H9 (cell line): ENCODE data around the gene ARHGAP10. TPM values are rescaled to one million over a fixed set of nuclear protein-coding genes. Genes with fewer than 3 reads are reported as not detected.

Experiments used
- DNase-seq: peaks from one replicate; pipeline ENCODE4 v3.0.0-alpha.2; 2017
- H2AFZ ChIP-seq: one replicate; pipeline ENCODE4 v1.6.1; 2013; ENCODE audit warnings: mild to moderate bottlenecking, low read length, control low read depth, moderate library complexity
- H2AK5ac ChIP-seq: 2 replicates; pipeline ENCODE4 v1.6.1; 2013; ENCODE audit warnings: low read length, control low read depth, mixed read lengths; ENCODE audit not compliant: insufficient read length
- H2BK120ac ChIP-seq: one replicate; pipeline ENCODE4 v1.6.1; 2013; ENCODE audit warnings: low read depth, mild to moderate bottlenecking, low read length, control low read depth, inconsistent platforms; ENCODE audit not compliant: poor library complexity, severe bottlenecking
- H2BK12ac ChIP-seq: 2 replicates; pipeline ENCODE4 v1.6.1; 2013; ENCODE audit warnings: low read length, control low read depth, mixed read lengths, low read depth; ENCODE audit not compliant: insufficient read length
- H2BK15ac ChIP-seq: 2 replicates; pipeline ENCODE4 v1.6.1; 2013; ENCODE audit warnings: low read depth, low read length, control low read depth
- H2BK20ac ChIP-seq: one replicate; pipeline ENCODE4 v1.6.1; 2013; ENCODE audit warnings: low read depth, mild to moderate bottlenecking, low read length, control low read depth, inconsistent platforms; ENCODE audit not compliant: poor library complexity, severe bottlenecking
- H2BK5ac ChIP-seq: 2 replicates; pipeline ENCODE4 v1.6.1; 2013; ENCODE audit warnings: low read length, control low read depth, mixed read lengths; ENCODE audit not compliant: insufficient read length
- H3K14ac ChIP-seq: 2 replicates; pipeline ENCODE4 v1.6.1; 2013; ENCODE audit warnings: low read length, control low read depth; ENCODE audit not compliant: insufficient read depth
- H3K18ac ChIP-seq: 2 replicates; pipeline ENCODE4 v1.6.1; 2013; ENCODE audit warnings: low read depth, mild to moderate bottlenecking, mixed read lengths, low read length, control low read depth; ENCODE audit not compliant: insufficient read length
- H3K23ac ChIP-seq: 2 replicates; pipeline ENCODE4 v1.6.1; 2013; ENCODE audit warnings: low read length, control low read depth, mixed read lengths, low read depth; ENCODE audit not compliant: insufficient read length
- H3K23me2 ChIP-seq: 2 replicates; pipeline ENCODE4 v1.6.1; 2013; ENCODE audit warnings: low read depth, mild to moderate bottlenecking, mixed read lengths, low read length, control low read depth; ENCODE audit not compliant: insufficient read length, poor library complexity, severe bottlenecking
- H3K27ac ChIP-seq: 2 replicates; pipeline ENCODE4 v1.5.1; 2013; ENCODE audit warnings: low read length, control low read depth, mixed read lengths, low read depth; ENCODE audit not compliant: insufficient read length
- H3K27me3 ChIP-seq: 2 replicates; pipeline ENCODE4 v1.6.1; 2013; ENCODE audit warnings: low read length, control low read depth, inconsistent platforms; ENCODE audit not compliant: insufficient read depth
- H3K4ac ChIP-seq: 2 replicates; pipeline ENCODE4 v1.6.1; 2013; ENCODE audit warnings: low read depth, mild to moderate bottlenecking, control low read depth, inconsistent platforms, low read length, moderate library complexity
- H3K4me1 ChIP-seq: 2 replicates; pipeline ENCODE4 v1.6.1; 2013; ENCODE audit warnings: low read length, control low read depth, inconsistent platforms; ENCODE audit not compliant: insufficient read depth
- H3K4me2 ChIP-seq: 2 replicates; pipeline ENCODE4 v1.6.1; 2013; ENCODE audit warnings: low read length, control low read depth, mixed read lengths; ENCODE audit not compliant: insufficient read length, insufficient read depth
- H3K56ac ChIP-seq: 2 replicates; pipeline ENCODE4 v1.6.1; 2013; ENCODE audit warnings: low read depth, mild to moderate bottlenecking, mixed read lengths, low read length, control low read depth; ENCODE audit not compliant: insufficient read length
- H3K79me1 ChIP-seq: 2 replicates; pipeline ENCODE4 v1.6.1; 2013; ENCODE audit warnings: low read depth, mild to moderate bottlenecking, moderate library complexity, low read length, control low read depth, inconsistent platforms; ENCODE audit not compliant: insufficient read depth, poor library complexity, severe bottlenecking
- H3K79me2 ChIP-seq: 2 replicates; pipeline ENCODE4 v1.6.1; 2013; ENCODE audit warnings: low read length, control low read depth, inconsistent platforms; ENCODE audit not compliant: insufficient read depth
- H3K9ac ChIP-seq: 2 replicates; pipeline ENCODE4 v1.6.1; 2013; ENCODE audit warnings: low read length, control low read depth, mixed read lengths; ENCODE audit not compliant: insufficient read length; ENCODE audit errors: extremely low read depth
- H3K9me3 ChIP-seq: one replicate; pipeline ENCODE4 v1.6.1; 2013; ENCODE audit warnings: low read depth, low read length, inconsistent platforms; ENCODE audit not compliant: control insufficient read depth
- H3T11ph ChIP-seq: one replicate; pipeline ENCODE4 v1.6.1; 2013; ENCODE audit warnings: mild to moderate bottlenecking, low read length, control low read depth, inconsistent platforms
- H4K20me1 ChIP-seq: one replicate; pipeline ENCODE4 v1.6.1; 2013; ENCODE audit not compliant: control insufficient read depth, insufficient read length, insufficient read depth
- H4K5ac ChIP-seq: 2 replicates; pipeline ENCODE4 v1.6.1; 2013; ENCODE audit warnings: low read depth, mild to moderate bottlenecking, mixed read lengths, low read length, control low read depth; ENCODE audit not compliant: insufficient read length
- H4K8ac ChIP-seq: replicated peaks from 2 replicates; pipeline ENCODE4 v1.6.1; 2013; ENCODE audit warnings: low read length, control low read depth, mixed read lengths, low read depth; ENCODE audit not compliant: insufficient read length
- H4K91ac ChIP-seq: 2 replicates; pipeline ENCODE4 v1.6.1; 2013; ENCODE audit warnings: low read depth, mild to moderate bottlenecking, moderate library complexity, mixed read lengths, low read length, control low read depth; ENCODE audit not compliant: insufficient read length
- H3K27ac Mint-ChIP-seq, 3 experiments: 2 replicates in 2 of 3; 3 replicates in 1 of 3; pipeline ENCODE4 v1.8.0; 2020 to 2021; ENCODE audit warnings: mixed read lengths in 3 of 3, mild to moderate bottlenecking in 1 of 3, moderate library complexity in 1 of 3
- H3K27me3 Mint-ChIP-seq: 2 replicates; pipeline ENCODE4 v1.8.0; 2021; ENCODE audit warnings: low read depth, mild to moderate bottlenecking, moderate library complexity, mixed read lengths
- H3K36me3 Mint-ChIP-seq, 3 experiments: 2 replicates in 2 of 3; 3 replicates in 1 of 3; pipeline ENCODE4 v1.8.0; 2020 to 2021; ENCODE audit warnings: low read depth in 3 of 3, mixed read lengths in 3 of 3; ENCODE audit not compliant: insufficient read depth in 1 of 3
- H3K4me1 Mint-ChIP-seq, 2 experiments: 2 replicates each; pipeline ENCODE4 v1.8.0; 2020; ENCODE audit warnings: mixed read lengths in 2 of 2
- H3K4me3 Mint-ChIP-seq, 2 experiments: 2 replicates in 1 of 2; 3 replicates in 1 of 2; pipeline ENCODE4 v1.8.0; 2020 to 2021; ENCODE audit warnings: mild to moderate bottlenecking in 2 of 2, mixed read lengths in 2 of 2, moderate library complexity in 1 of 2
- H3K9me3 Mint-ChIP-seq, 2 experiments: 2 replicates in 1 of 2; 3 replicates in 1 of 2; pipeline ENCODE4 v1.8.0; 2020; ENCODE audit warnings: mild to moderate bottlenecking in 2 of 2, mixed read lengths in 2 of 2, moderate library complexity in 1 of 2
- CTCF ChIP-seq: fragments of 200-600 bp; sonication (generic); conservative IDR thresholded peaks from 3 replicates; pipeline ENCODE4 v1.8.0; 2021; ENCODE audit warnings: antibody characterized with exemption, mild to moderate bottlenecking
- WGBS: extraction: QIAGEN DNeasy Blood & Tissue Kit; methylation state at CpG from one replicate; pipeline ENCODE4 v1.1.7; 2013; ENCODE audit warnings: missing lambda C conversion rate, low lambda C conversion rate, mixed read lengths; ENCODE audit not compliant: insufficient read length; ENCODE audit errors: extremely low coverage; 5-methylcytosine and 5-hydroxymethylcytosine counted together
- total RNA-seq: library from RNA; stranded (reverse); gene quantifications from 2 replicates; pipeline ENCODE4 v1.2.1, GENCODE V29; 2021

The ARHGAP10 gene
- total RNA-seq, 1 experiment from 2014 or later = 7.8 TPM

- Histone ChIP-seq H3K56ac (no peak overlapping the region), H4K20me1 (no peaks in the 10 kb centered on the region), H3K79me1 (no peaks in the 10 kb centered on the region), H3K79me2 (no peaks in the 10 kb centered on the region), H3K23ac (no peak overlapping the region), H2BK20ac (no peak overlapping the region), H4K91ac (no peak overlapping the region), H4K8ac (no peak overlapping the region), H3K4ac (no peak overlapping the region), H3K4me1 (no peaks in the 10 kb centered on the region), H2BK120ac (no peak overlapping the region), H2BK12ac (no peak overlapping the region), H3K23me2 (no peaks in the 10 kb centered on the region), H2BK5ac (no peak overlapping the region), H4K5ac (no peak overlapping the region), H3K18ac (no peak overlapping the region), H3K14ac (no peak overlapping the region), H2AK5ac (no peak overlapping the region), H3K27ac (no peak overlapping the region), H2AFZ (no peak overlapping the region), H3K27me3 (no peaks in the 10 kb centered on the region), H3K9me3 (no peaks in the 10 kb centered on the region), H3T11ph (no peak overlapping the region), H3K9ac (no peak overlapping the region), H2BK15ac (no peak overlapping the region), H3K4me2 (no peak overlapping the region)
- WGBS = no CpG with 5 or more reads among the region's 10 CpGs
- Mint-ChIP-seq H3K9me3 (no peaks in the 10 kb centered on the region; a peak in 1 of 5 replicates), H3K36me3 (peaks cover 1 to 6% (median 3%) of the 10 kb centered on the region in 3 experiments; a peak in 4 of 7 replicates), H3K4me1 (peaks cover 2 to 8% of the 10 kb centered on the region in 2 experiments; a peak in 3 of 4 replicates), H3K27ac (peak overlapping the region in 1 of 3 experiments; percentile 66; a peak in 3 of 7 replicates), H3K4me3 (no peak overlapping the region), H3K27me3 (no peaks in the 10 kb centered on the region)
- DNase-seq = no peak
- TF ChIP-seq CTCF = no peak
Measured at GRCh38 chr4:147944670-147945260, 212.9 kb downstream of the ARHGAP10 start.
